Lower leg skin (tissue), 4 donors: ENCODE data around the gene MYO9B. TPM values are rescaled to one million over a fixed set of nuclear protein-coding genes. Genes with fewer than 3 reads are reported as not detected.

Experiments
- DNase-seq, 2 donors: peaks; one replicate each; pipeline ENCODE4 v3.0.0-alpha.2; 2019; ENCODE audit warnings: low spot score in 2 of 2
- H3K4me3 ChIP-seq: fragments of 200-600 bp; sonication (generic); 2 replicates; pipeline ENCODE4 v1.5.1; 2017; ENCODE audit warnings: mild to moderate bottlenecking, low read depth; ENCODE audit not compliant: poor library complexity, severe bottlenecking
- POLR2A ChIP-seq, 2 donors: fragments of 450-650 bp; IDR thresholded peaks; one replicate each; pipeline ENCODE4 v1.6.1; 2016 to 2017; ENCODE audit warnings: antibody characterized with exemption in 2 of 2, mild to moderate bottlenecking in 1 of 2, moderate library complexity in 1 of 2
- WGBS, 2 donors: methylation state at CpG; one replicate each; pipeline ENCODE4 v1.1.5; 2018; 5-methylcytosine and 5-hydroxymethylcytosine counted together
- intact Hi-C: fragments of 100-400 bp; cut with DNase I; formaldehyde crosslinking; loops from one replicate; pipeline ENCODE4 v1.15.0; 2023; ENCODE audit warnings: low total_unique reads
- total RNA-seq, 4 donors: library from RNA; depleted of rRNA; stranded (reverse); fragments of >200 nt; gene quantifications; one replicate each; pipeline ENCODE4 v1.1.0, GENCODE V29; 2016
- TF ChIP-seq, protein P1 (sequence below), 3 donors: fragments of 450-650 bp; IDR thresholded peaks; one replicate each; pipeline ENCODE4 v1.5.1; 2016; ENCODE audit warnings: antibody characterized with exemption in 3 of 3, mild to moderate bottlenecking in 3 of 3, moderate library complexity in 2 of 3

The MYO9B gene
- total RNA-seq, 4 donors from 2014 or later = 29.2 to 63.1 (median 43.5) TPM

DNA sequence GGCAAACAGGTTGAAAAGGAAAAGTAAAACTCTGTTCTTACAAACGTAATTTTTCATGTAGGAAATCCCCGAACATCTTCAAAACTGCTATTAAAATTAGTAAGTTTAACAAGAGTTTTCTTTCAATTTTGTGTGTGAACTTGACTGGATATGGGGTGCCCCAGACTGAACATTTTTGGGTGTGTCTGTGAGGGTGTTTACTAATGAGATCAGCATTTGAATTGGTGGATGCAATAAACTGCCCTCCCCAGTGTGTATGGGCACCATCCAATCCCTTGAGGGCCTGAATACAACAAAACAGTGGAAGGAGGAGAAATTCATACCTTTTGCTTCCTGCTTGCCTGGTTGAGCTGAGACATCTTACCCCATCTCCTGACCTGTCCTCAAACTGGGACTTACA is 12.1 kb upstream of the MYO9B start:
- DNase-seq = no peak
- no peak for TF ChIP-seq POLR2A (IDR thresholded peaks at IDR 0.05)
- TF ChIP-seq, protein P1, sequence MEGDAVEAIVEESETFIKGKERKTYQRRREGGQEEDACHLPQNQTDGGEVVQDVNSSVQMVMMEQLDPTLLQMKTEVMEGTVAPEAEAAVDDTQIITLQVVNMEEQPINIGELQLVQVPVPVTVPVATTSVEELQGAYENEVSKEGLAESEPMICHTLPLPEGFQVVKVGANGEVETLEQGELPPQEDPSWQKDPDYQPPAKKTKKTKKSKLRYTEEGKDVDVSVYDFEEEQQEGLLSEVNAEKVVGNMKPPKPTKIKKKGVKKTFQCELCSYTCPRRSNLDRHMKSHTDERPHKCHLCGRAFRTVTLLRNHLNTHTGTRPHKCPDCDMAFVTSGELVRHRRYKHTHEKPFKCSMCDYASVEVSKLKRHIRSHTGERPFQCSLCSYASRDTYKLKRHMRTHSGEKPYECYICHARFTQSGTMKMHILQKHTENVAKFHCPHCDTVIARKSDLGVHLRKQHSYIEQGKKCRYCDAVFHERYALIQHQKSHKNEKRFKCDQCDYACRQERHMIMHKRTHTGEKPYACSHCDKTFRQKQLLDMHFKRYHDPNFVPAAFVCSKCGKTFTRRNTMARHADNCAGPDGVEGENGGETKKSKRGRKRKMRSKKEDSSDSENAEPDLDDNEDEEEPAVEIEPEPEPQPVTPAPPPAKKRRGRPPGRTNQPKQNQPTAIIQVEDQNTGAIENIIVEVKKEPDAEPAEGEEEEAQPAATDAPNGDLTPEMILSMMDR (IDR thresholded peaks at IDR 0.05) = no peak
- 81 to 86% methylated on average over 2 of the region's 2 CpGs for WGBS, 2 donors
- intact Hi-C loops = no loop called here
- no peak overlapping the region for H3K4me3 ChIP-seq

DNA sequence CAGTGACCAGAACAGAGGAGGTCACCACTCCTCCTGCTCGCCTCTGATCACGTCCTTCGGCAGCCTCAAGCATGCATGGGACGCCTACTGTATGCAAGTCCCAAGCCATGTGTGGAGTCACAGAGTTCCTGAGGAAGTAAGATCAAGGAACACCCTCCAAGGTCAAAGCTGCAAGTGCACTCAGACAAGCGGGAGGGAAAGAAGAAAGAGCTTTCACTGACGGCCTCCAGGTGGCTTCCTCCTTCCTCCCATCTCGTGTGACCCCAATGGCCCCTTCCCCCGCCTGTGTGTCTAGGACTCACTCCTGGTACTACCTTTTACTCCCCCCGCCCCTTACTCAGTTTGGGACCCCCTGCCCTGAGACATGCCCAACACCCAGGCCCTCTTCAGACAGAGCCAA is 6.4 kb upstream of the MYO9B start:
- intact Hi-C loops = no loop called here
- H3K4me3 ChIP-seq = no peak overlapping the region
- no peak for TF ChIP-seq POLR2A (IDR thresholded peaks at IDR 0.05)
- TF ChIP-seq, protein P1 (IDR thresholded peaks at IDR 0.05) = no peak
- WGBS, 2 donors = 82 to 89% methylated on average over 9 of the region's 9 CpGs
- DNase-seq = no peak

DNA sequence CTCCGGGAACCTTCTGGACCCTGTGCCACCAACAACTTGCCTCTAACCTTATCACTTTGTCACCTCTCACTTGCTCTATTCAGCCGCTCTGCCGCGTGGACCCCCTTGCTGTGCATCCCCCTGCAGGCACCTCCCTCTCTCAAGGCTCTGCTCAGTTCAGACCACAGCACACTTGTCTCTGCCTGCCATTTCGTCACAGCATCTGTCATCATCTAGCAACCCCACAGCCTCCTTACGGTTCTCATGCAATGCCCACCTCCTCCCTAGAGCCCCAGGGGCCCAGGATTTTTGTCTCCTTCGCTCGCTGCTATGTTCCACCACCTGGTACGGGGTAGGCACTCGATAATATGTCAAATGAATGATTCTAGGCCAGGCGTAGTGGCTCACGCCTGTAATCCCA is 5.2 kb upstream of the MYO9B start:
- intact Hi-C loops = no loop called here
- TF ChIP-seq, protein P1 (IDR thresholded peaks at IDR 0.05) = no peak
- TF ChIP-seq POLR2A (IDR thresholded peaks at IDR 0.05) = no peak
- H3K4me3 ChIP-seq = no peak overlapping the region
- 89 to 93% methylated on average over 12 of the region's 12 CpGs for WGBS, 2 donors
- DNase-seq = no peak

DNA sequence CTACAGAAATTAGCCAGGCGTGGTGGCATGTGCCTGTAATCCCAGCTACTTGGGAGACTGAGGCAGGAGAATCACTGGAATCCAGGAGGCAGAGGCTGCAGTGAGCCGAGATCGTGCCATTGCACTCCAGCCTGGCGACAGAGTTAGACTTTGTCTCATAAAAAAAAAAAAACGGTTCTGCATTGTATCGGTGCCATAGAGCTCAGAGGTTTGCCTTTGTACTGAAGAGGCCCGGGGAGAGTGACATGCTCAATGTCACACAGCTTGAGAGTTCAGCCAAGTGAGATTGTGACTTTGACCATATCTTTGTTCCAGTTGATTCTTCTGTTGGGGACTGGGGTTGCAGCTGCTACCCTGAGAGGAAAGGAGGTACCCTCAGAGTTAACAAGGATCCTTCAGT is 4.7 kb upstream of the MYO9B start:
- DNase-seq = no peak
- intact Hi-C loops = no loop called here
- no peak overlapping the region for H3K4me3 ChIP-seq
- TF ChIP-seq, protein P1 (IDR thresholded peaks at IDR 0.05) = no peak
- no peak for TF ChIP-seq POLR2A (IDR thresholded peaks at IDR 0.05)
- WGBS, 2 donors = 84 to 93% methylated on average over 7 of the region's 7 CpGs

DNA sequence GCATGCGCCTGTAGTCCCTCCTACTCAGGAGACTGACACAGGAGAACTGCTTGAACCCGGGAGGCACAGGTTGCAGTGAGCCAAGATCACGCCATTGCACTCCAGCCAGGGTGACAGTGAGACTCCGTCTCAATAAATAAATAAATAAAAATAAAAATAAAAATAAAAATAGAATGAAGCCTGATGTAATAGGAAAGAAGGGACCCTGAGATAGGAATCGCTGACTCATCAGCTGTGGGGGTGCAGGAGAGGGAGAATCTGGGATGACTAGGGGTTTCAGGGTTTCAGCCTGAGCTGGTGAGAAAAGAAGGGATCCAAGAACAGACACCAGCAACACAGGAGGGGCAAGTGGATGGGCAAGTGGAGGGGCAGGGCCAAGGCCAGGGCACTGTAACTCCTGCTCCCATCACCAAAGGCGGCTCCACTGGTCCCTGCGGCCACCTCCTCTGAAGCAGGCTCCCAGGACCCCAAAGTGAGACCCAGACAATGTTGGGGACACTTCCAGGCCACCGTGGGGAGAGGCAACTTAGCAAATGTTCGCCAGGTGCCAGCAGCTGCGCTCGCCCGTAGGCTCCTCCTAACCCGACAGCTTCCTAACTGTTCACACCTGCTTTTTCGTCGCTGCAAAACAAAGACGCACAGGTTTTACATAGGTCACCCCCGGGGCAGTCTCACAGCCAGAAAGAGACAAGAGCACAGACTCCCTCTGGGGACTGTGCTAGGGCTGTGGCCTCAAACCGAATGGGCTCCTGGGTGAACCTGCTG is 1.5 kb upstream of the MYO9B start:
- WGBS, 2 donors = 45 to 54% methylated on average over 12 to 18 of the region's 18 CpGs
- H3K4me3 ChIP-seq = no peak overlapping the region
- DNase-seq = no peak
- intact Hi-C loops = no loop called here
- TF ChIP-seq, protein P1 (IDR thresholded peaks at IDR 0.05) = no peak
- TF ChIP-seq POLR2A (IDR thresholded peaks at IDR 0.05) = no peak

DNA sequence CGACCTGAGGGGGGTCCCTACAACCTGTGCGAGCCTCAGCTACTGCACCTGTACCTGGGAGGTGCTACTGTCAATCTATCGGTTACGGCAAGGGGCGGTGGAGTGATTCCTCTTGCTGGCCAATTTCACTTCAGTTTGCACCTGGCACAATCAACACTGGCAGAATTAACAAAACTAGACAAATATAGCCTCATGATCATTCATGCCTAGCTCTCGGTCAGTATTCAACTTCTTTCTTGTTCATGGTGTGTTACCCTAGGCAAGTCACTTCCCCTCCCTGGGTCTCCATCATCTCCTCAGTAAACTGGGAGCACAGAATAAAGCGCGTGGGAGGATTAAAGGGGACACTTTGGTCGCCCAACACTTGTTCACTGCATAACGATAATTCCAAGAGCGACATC is 943 bp upstream of the MYO9B start:
- intact Hi-C loops = no loop called here
- peak overlapping the region; percentile 57 for H3K4me3 ChIP-seq
- no peak for DNase-seq
- 9 to 10% methylated on average over 9 to 11 of the region's 11 CpGs for WGBS, 2 donors
- TF ChIP-seq, protein P1 (IDR thresholded peaks at IDR 0.05) = no peak
